Stimulated activated CD8-positive, alpha-beta memory T cell treated with anti-CD3 and anti-CD28 coated beads, Interleukin-12 subunit alpha, Interleukin-12 subunit beta, amount 100 ng/mL, for 24 hours (primary cell): Measurements from ENCODE around the gene VPS37B.
"Not testable (repeated sequence)": the region's sequence is repeated elsewhere in the genome, so short reads cannot be mapped to it uniquely, and the experiment has no call there.

ENCODE experiments used
- DNase-seq: peaks from one replicate; pipeline ENCODE4 v3.0.0-alpha.2; 2020; ENCODE audit errors: extremely low read depth

VPS37B gene

GRCh38 chr12:122895704-122896636 is at the start of gene VPS37B:
Gene VPS37B (minus strand): TSS chr12:122896124. CDS start chr12:122896062, 62 bp downstream.
- DNase-seq, result peak; percentile 61

GRCh38 chr12:122944605-122945592 is 49.0 kb upstream of the VPS37B start:
- DNase-seq, result no peak

- no peak for DNase-seq
These were observed 47.3 kb upstream of the VPS37B start for GRCh38 chr12:122943196-122943595.

- no peak for DNase-seq
These were observed 46.7 kb upstream of the VPS37B start for GRCh38 chr12:122942637-122943036.

- DNase-seq, result not testable (repeated sequence)
These were observed 45.4 kb upstream of the VPS37B start for GRCh38 chr12:122941351-122941750.

GRCh38 chr12:122939125-122939524 is 43.2 kb upstream of the VPS37B start:
- no peak for DNase-seq

GRCh38 chr12:122937622-122938091 is 41.7 kb upstream of the VPS37B start:
- no peak for DNase-seq

GRCh38 chr12:122935318-122935717 is 39.4 kb upstream of the VPS37B start:
- DNase-seq, result no peak

GRCh38 chr12:122934722-122935121 is 38.8 kb upstream of the VPS37B start:
- no peak for DNase-seq

GRCh38 chr12:122932207-122932606 is 36.3 kb upstream of the VPS37B start:
- DNase-seq, result no peak

- DNase-seq, result no peak
These were observed 33.9 kb upstream of the VPS37B start for GRCh38 chr12:122929812-122930211.

- DNase-seq, result no peak
These were observed 33.2 kb upstream of the VPS37B start for GRCh38 chr12:122929148-122929538.

GRCh38 chr12:122928404-122929147 is 32.7 kb upstream of the VPS37B start:
- DNase-seq, result no peak

- DNase-seq, result no peak
These were observed 32.0 kb upstream of the VPS37B start for GRCh38 chr12:122927756-122928403.

GRCh38 chr12:122921917-122922316 is 26.0 kb upstream of the VPS37B start:
- no peak for DNase-seq

GRCh38 chr12:122920687-122921086 is 24.8 kb upstream of the VPS37B start:
- no peak for DNase-seq

GRCh38 chr12:122918827-122919226 is 22.9 kb upstream of the VPS37B start:
- DNase-seq, result no peak

- DNase-seq, result no peak
These were observed 21.7 kb upstream of the VPS37B start for GRCh38 chr12:122917507-122918121.

- DNase-seq, result no peak
These were observed 13.7 kb upstream of the VPS37B start for GRCh38 chr12:122909442-122910288.

- DNase-seq, result no peak
These were observed 13.0 kb upstream of the VPS37B start for GRCh38 chr12:122908915-122909314.
